ENCODE results near the gene SRGAP3.

Gene SRGAP3

DNA sequence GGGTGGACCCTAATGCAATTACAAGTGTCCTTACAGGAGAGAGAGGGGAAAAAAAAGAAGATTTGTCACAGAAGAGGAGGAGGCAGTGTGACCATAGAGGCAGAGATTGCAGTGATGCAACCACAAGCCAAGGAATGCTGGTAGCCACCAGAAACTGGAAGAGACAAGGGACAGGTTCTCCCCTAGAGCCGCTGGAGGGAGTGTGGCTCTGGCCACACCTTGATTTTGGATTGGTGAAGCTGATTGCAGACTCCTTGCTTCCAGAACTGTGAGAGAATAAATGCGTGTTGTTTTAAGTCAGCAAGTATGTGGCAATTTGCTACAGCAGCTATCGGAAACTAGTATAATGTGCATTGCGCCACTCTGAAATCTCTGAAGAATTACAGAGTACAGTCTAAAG lies 110.1 kb downstream of the SRGAP3 start:
- DNase-seq: no peak

DNA sequence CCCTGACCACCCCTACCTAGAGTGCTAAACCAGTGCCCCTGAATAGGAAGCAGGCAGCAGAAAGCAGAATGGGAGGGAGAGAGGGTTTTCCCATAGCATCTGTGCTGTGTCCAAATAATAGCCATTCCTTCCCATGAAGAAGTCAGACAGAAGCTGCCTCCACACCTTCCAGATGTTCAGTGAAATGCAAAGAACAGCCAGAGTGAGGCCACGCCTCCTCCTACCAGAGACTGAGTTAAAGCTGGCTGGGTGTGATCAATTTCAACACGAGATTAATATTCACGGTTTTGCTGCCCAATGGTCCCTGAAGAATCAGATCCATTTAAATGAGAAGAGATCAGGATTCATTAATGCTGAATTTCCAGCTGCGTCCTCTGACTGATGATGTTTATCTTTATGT lies 111.8 kb downstream of the SRGAP3 start:
- DNase-seq: no peak

- no peak for DNase-seq
Measured at GRCh38 chr3:9136746-9137465, 112.5 kb downstream of the SRGAP3 start.

- DNase-seq: no peak
Measured at GRCh38 chr3:9135930-9136525, 113.4 kb downstream of the SRGAP3 start.

- DNase-seq: no peak
Measured at GRCh38 chr3:9135526-9135925, 113.9 kb downstream of the SRGAP3 start.

- DNase-seq: no peak
Measured at GRCh38 chr3:9133656-9134055, 115.8 kb downstream of the SRGAP3 start.

DNA sequence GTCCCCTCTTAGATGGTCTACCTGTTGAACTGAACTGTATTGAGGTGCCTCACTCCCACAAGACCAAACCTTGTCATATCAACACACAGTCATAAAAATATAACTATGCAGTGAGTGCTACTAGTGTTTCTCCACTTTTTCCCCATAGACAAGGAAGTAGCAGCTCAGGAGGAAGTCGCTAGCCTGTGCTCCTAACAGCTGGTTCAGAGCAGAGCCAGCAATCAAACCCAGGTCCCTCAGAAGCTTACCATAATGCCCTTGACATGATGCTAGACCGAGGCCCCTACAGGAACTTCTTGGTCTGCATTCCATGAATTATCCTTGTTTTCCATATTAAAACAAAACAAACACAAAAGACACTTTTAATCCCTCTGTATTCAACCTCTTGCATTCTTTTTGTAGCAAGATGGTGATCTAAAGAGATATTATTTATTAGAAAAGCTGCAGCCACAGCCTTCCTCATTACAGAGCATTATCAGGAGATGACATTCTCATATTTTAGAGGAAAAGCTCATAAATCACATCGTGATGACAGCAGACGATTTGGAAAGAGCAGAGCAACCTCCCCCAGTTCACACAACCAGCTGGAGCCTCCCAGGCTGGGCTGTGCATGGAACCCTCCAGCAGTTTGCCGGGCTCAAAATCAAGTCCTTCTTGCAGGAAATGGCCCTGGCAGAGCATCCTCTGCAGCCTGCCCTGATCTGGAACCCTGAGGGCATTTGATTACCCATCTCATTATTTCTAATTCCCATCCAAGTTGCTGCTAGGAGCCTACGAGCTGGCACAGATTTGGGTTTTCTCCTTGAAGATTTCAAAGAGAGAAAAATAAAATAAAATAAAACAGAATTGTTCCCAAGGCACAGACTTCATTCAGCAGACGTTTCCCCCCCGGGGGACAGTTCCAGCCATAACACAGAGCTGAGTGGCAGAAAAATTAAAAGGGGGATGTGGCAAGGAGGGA lies 118.8 kb downstream of the SRGAP3 start:
- no peak for DNase-seq

DNA sequence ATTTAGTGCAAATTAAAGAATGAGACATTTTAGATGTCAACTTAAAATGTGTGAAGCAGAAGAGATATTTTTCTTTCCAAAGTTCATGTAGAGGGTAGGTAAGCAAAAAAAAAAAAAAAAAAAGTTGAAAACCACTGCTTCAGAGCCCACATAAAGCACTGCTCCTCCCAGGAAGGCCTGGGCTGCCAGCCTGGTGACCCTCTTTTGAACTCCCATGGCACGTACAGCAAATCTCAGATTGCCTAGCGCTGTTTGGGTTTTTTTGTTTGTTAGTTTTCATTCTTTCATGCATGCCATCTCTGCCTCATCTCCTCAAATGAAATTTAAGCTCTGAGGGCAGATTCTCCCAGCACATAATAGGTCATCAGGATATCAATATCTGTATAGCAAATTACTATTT lies 120.1 kb downstream of the SRGAP3 start:
- no peak for DNase-seq

DNA sequence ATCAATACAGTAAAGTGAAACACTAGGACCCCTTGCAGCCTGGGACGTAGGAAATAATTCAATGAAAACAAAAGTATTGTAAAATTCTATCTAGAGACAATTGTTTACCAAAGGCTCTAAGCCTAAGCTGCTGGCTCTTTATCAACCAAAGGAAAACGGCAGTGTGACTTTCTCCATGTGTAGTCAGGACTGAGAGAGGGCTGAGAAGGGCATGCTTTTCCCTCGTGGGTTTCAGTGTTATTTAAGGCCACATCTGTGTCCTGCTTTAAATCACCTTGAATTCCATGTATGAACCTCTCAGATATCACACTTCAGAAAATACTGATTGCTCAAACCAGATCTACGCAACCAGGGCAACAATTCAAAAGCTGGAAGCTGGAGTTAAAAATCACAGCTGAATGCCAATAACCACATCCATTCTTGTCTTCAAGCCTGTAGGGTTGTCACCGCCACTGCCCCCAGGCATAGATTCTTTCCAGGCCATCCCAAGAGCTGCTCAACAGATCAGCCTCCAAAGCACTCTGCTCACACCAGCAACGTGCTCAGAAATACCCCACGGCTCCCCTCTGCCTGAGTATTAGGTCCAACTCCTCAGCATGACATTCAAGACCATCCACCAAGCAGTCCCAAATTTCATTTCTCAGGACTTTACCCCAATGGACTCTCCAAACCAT lies 124.0 kb downstream of the SRGAP3 start:
- no peak for DNase-seq

- DNase-seq: no peak
Measured at GRCh38 chr3:9124730-9125129, 124.7 kb downstream of the SRGAP3 start.

- no peak for DNase-seq
Measured at GRCh38 chr3:9123840-9124239, 125.6 kb downstream of the SRGAP3 start.

- DNase-seq: no peak
Measured at GRCh38 chr3:9122732-9123364, 126.6 kb downstream of the SRGAP3 start.

DNA sequence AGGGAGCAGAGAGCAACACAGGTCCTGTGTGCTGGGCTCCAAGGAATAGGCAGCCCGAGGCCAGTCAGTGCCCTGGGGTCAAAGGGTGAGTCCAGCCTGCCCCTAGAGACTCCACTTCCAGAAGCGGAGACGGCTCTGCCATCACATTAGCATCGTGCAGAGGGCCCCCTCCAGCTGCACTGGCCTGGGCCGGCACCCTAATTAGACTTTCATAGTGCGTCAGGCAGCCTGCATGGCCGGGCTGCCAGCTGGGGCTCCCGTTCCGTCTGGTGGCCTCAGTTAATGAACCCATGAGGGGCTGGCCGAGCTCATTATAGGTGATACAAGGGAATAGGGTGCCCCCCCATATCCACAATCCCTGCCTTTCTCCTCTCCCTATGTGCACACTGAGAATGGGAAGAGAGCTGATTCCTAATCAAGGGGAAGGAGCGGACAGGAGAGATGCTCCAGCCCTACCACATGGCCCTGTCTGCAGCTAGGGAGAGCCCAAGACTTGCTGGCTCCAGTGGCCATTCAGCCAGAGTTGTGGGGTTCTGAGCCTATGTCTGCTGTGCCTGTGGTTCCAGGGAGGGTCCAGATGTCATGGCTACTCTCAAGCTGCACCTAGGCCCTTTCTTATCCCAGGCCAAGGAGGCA lies 128.0 kb downstream of the SRGAP3 start:
- DNase-seq: no peak

DNA sequence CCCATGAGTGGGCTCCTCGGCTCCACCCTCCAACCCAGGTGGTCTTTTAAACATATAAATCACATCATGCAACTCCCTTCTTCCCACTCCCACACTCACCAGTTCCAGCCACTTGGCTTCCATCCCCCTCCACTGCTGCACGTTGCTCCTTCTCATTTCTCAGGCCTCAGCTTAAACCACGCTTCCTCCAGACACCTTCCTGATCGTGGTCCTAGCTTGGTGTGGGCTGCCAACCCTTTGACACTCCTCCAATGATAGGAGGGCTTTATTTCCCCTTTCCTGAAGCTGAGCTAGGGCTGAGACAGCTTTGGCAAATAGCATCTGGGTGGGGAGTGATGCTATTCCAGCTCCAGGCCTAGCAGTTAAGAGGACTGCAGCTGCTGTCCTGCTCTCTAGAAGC lies 130.1 kb downstream of the SRGAP3 start:
- DNase-seq: no peak

- DNase-seq: no peak
Measured at GRCh38 chr3:9118222-9118621, 131.2 kb downstream of the SRGAP3 start.

DNA sequence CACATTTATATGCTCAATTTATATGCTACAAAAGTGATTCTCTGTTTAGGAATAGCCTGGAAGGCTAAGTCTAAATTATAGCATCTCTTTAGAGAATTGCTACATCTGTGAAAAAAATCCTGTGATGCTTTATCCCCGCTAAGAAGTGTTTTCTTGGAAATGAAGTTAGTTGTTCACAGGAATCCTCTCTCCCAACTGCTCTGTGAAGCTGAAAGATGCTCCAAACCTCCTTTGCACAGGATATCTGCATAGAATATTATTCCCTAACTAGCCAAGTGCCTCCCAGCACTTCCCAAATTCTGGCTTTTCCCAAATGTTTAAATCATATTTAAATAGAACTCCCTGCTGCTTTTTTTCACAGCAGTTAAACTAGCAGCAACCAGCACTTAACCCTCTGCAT lies 132.2 kb downstream of the SRGAP3 start:
- DNase-seq: no peak

DNA sequence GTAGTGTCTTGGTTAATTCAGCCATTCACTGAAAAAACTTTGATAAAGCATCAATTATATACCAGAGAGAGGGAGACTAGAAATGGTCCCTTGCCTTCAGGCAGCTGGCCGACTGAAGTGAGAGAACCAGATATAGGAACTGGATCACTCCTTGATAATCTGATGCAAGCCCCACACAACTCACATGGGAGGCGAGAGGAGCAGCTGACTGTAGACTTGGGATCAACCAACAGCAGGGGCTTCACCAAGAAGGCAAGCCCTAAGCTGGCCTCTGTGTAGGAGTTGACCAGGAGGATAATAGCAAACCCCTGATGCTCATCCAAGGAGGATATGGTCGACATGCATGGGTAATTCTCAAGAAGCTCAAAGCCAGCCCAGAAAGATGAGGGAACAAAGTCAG lies 133.1 kb downstream of the SRGAP3 start:
- DNase-seq: no peak

GRCh38 chr3:9115336-9115735 lies 134.1 kb downstream of the SRGAP3 start:
- DNase-seq: no peak

DNA sequence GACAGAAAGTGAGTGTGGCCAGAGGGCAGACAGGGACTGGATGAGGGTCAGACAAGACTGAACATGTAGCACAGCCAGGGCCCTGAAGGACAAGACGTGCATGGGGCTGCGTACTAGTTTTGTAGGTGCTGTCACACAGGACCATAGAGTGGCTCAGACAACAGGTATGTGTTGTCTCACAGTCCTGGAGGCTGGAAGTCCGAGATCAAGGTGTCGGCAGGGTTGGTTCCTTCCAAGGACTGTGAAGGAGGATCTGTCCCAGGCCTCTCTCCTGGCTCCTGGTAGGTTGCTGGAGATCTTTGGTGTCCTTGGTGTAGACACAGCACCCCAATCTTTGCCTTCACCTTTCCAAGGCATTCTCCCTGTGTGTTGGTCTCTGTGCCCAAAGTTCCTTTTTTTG lies 136.4 kb downstream of the SRGAP3 start:
- DNase-seq: no peak

GRCh38 chr3:9111866-9112265 lies 137.6 kb downstream of the SRGAP3 start:
- DNase-seq: no peak

DNA sequence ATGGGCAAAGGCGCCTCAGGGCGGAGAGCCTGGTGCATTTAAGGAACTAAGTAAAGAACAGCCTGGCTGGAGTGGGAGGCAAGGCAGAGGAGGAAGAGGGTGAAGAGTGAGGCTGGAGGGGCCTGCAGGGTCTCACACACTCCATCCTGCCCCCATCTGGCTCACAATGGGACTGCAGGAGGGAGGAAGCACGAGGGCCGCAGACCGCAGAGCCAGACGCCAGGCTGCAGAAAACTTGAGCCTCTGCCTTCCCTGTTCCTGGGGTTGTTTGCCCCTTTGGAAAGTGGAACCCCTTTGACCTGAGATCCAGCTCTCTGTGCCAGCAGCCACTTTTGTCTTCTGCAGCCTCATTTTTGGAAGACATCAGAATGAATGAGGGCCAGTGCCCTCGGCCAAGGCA lies 138.0 kb downstream of the SRGAP3 start:
- DNase-seq: no peak

DNA sequence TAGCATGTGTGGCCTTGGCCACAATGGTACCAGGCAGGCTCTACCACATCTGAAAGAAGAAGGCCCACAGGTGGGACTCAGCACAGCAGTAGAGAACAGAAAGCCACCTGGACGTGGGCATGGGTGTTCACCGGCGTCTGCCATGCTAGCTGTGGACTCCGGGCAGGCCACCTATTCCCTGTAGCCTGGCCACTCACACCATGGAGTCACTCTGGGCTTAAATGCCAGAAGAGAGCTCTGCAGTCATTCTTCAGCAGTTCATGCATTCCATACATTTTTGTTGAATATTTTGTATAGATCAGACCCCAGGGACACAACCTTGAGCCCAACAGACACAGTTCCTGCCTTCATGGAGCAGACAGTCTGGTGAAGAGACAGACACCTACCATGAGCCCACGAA lies 138.6 kb downstream of the SRGAP3 start:
- no peak for DNase-seq

Measured in NCI-H748 treated with DMSO at 0.1 percent for 48 hours (cell line).